Choroid plexus epithelial cell (primary cell): Measurements from ENCODE around the gene ADARB2.

ENCODE experiments used
- DNase-seq: peaks from one replicate; pipeline ENCODE4 v3.0.0-alpha.2; 2010; ENCODE audit warnings: low read depth
- H3K4me3 ChIP-seq: 2 replicates; pipeline ENCODE4 v1.5.1; 2011; ENCODE audit warnings: low read depth, mild to moderate bottlenecking, control low read depth, low read length, moderate library complexity
- TF ChIP-seq, protein P1 (sequence below): conservative IDR thresholded peaks from 2 replicates; pipeline ENCODE4 v1.5.1; 2011; ENCODE audit warnings: low read depth, mild to moderate bottlenecking, control low read depth, inconsistent platforms, low read length, moderate library complexity

ADARB2 gene

GRCh38 chr10:1274701-1275544, 462.4 kb downstream of the ADARB2 start:
- no peak for DNase-seq
- no peak overlapping the region for H3K4me3 ChIP-seq
- TF ChIP-seq, protein P1, sequence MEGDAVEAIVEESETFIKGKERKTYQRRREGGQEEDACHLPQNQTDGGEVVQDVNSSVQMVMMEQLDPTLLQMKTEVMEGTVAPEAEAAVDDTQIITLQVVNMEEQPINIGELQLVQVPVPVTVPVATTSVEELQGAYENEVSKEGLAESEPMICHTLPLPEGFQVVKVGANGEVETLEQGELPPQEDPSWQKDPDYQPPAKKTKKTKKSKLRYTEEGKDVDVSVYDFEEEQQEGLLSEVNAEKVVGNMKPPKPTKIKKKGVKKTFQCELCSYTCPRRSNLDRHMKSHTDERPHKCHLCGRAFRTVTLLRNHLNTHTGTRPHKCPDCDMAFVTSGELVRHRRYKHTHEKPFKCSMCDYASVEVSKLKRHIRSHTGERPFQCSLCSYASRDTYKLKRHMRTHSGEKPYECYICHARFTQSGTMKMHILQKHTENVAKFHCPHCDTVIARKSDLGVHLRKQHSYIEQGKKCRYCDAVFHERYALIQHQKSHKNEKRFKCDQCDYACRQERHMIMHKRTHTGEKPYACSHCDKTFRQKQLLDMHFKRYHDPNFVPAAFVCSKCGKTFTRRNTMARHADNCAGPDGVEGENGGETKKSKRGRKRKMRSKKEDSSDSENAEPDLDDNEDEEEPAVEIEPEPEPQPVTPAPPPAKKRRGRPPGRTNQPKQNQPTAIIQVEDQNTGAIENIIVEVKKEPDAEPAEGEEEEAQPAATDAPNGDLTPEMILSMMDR: no peak

DNA sequence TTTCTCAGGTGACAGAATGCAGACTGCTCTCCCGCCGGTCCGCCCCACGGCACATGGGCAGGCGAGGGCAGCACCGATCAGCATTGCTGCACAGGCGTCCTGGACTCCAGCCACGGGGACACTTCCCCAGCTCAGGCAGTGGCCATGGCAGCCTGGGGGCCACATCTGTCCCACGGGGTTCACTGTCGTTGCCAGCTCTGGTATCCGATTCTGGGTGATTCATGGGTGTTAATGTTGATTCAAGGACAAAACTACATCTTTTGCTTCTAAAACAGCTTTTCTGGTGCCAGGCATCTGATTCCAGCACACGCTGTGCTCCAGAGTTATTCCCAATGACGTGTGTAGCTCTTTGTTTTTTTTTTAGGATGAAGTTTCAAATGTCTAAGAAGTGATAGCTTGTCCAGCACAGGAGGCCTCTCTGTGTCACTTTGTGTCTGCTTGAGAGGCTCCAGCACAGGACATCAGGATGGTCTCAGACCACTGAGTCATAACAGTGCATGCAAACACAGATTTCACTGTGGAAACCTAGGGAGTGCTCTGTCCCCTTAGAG, 463.1 kb downstream of the ADARB2 start:
- no peak overlapping the region for H3K4me3 ChIP-seq
- TF ChIP-seq, protein P1: no peak
- no peak for DNase-seq

DNA sequence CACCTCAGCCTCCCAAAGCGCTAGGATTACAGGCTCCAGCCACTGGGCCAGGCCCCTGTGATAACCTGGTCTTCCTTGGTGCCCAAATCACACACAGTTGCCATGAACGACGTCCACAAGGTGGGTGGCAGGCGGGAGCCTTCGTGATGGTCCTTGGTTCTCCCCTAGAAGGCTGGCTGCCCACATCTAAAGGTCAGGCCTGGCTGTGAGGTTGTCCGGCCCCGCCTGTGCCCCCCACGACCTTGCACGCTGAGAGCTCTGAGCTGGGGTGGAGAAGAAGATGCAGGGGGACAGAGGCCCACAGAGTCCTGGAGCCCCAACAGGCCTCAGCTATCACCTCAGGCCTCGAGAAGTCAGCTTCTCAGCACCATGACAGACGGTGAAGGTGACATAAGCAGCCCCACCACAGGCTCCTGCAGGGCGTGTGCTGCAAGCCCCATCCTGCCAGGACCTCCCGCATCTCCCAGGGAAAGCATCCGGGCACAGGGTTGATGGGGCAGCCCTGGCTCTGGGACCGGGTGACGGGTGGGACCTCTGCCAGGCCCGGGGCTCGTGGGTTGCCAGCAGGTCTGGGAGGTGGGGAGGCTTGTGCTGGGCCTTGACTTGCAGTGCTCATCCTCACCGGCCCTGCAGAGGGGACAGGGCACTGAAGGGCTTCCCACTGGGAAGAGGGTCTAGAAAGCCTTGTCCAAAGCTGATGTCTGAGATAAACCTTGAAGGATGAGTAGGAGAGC, 463.8 kb downstream of the ADARB2 start:
- no peak overlapping the region for H3K4me3 ChIP-seq
- TF ChIP-seq, protein P1: no peak

DNA sequence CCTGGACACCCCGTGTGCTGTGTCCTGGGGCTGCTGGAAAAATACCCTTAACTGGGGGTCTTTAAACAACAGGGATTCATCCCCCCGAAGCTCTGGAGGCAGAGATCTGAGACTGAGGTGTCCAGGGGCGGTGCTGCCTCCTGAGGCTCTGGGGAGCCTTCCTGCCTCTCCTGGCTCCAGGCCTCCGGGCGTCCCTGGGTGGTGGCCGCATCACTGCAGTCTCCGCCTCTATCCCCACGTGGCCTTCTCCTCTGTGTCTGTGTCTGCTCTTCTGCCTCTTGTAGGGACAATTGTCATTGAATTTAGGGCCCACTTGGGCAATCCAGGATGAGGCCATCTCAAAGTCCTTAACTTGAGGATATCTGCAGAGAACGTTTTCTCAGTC, 464.6 kb downstream of the ADARB2 start:
- TF ChIP-seq, protein P1: no peak
- DNase-seq: no peak
- no peak overlapping the region for H3K4me3 ChIP-seq

More for the DNA sequence above, 463.8 kb downstream of the ADARB2 start:
- no peak for DNase-seq

DNA sequence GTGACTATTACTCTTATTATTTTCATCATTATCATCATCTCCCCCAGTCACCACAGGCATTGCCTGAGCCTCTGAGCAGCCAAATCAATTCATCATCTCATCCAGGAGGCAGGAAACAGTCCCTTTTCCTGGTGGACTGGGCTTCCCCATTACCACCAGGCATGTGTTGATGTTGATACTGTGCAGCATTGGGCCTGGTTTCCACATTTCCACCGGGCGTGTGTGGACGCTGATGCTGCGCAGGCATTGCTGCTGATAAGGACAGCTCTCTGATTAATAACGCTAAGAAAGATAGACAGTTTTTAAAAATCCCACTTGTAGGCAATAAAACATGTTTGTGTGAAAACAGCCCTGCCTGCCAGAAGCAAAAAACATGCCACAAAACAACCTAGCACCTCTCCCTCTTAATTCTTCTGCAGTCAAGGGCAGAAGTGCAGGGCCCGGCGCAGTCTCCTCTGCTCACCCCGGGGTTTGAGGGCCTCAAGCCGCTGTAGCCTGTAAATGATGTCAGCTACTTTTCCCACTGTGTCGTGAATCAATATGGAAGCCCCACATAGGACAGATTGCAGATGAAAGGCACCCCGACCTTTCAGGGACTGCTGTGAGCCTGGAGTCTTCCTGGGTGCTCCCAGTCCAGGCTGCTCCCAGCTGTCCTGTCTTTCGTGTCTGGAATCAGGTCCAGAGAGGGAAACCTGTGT, 465.1 kb downstream of the ADARB2 start:
- H3K4me3 ChIP-seq: no peak overlapping the region
- no peak for DNase-seq
- TF ChIP-seq, protein P1: no peak

- H3K4me3 ChIP-seq: no peak overlapping the region
- DNase-seq: no peak
- TF ChIP-seq, protein P1: no peak
Measured at GRCh38 chr10:1270906-1271305, 466.4 kb downstream of the ADARB2 start.
